ENCODE measurements around the gene PHF24. TPM values are rescaled to one million over a fixed set of nuclear protein-coding genes. Genes with fewer than 3 reads are reported as not detected.

PHF24 gene
- total and polyA plus RNA-seq, 7 experiments from 2014 or later, result not detected

DNA sequence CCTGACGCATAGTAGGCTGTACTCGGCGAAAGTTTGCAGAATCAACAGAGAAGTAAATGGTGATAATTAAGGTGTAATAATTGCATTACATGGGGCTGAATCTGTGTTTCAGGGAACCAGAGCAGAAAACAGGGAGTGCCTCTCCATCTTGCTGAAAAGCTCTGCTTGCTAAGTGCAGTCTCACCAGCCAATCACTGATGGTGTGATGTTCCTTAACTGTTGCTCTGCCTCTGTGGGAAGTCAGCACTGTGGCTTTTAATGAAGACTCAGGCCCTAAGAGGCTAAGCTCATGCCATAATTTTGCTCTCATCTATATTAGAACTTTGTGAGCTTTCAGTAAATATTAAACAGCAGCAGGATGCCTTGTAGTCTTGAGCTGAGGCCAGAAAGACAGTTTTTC is 4.5 kb downstream of the PHF24 start:
- ATAC-seq (no peak), DNase-seq (no peak)
- Histone ChIP-seq H3K9me3 (ENCODE audit: control insufficient read depth in 2 of 3, low read length in 3 of 3) (no peaks in the 10 kb centered on the region), H3K27me3 (ENCODE audit: control insufficient read depth in 2 of 2, insufficient read depth in 2 of 2, low read length in 2 of 2) (no peaks in the 10 kb centered on the region), H3K4me3 (ENCODE audit: low read length) (no peak overlapping the region), H3K36me3 (ENCODE audit: control insufficient read depth in 2 of 3, insufficient read depth in 3 of 3, low read length in 3 of 3) (no peaks in the 10 kb centered on the region), H3K27ac (ENCODE audit: low read depth, low read length) (no peak overlapping the region), H3K4me1 (ENCODE audit: control insufficient read depth in 2 of 2, insufficient read depth in 2 of 2, low read length in 2 of 2) (peaks cover 0 to 3% of the 10 kb centered on the region in 2 donors)
- H3K36me3 Mint-ChIP-seq, result no peaks in the 10 kb centered on the region
- peaks cover 39 to 71% (median 61%) of the 10 kb centered on the region in 5 donors for H3K27me3 Mint-ChIP-seq
- H3K4me3 Mint-ChIP-seq, result no peak overlapping the region
- no peak overlapping the region for H3K27ac Mint-ChIP-seq
- peaks cover 0 to 19% (median 0%) of the 10 kb centered on the region in 7 donors for H3K4me1 Mint-ChIP-seq
- no peaks in the 10 kb centered on the region for H3K9me3 Mint-ChIP-seq
- ChIA-PET CTCF (interaction anchor here (0.9 to 1.1 kb wide), 2 partner anchors 23 to 63 kb away, joined by 3 read pairs; no protein-coding TSS in a partner anchor), POLR2A (no interaction called here)
- intact Hi-C loops (cut with micrococcal nuclease), result no loop called here

GRCh38 chr9:34963552-34963951 is 5.5 kb downstream of the PHF24 start:
- Histone ChIP-seq H3K4me1 (ENCODE audit: control insufficient read depth in 2 of 2, insufficient read depth in 2 of 2, low read length in 2 of 2) (no peaks in the 10 kb centered on the region), H3K4me3 (ENCODE audit: low read length) (no peak overlapping the region), H3K9me3 (ENCODE audit: control insufficient read depth in 2 of 3, low read length in 3 of 3) (no peaks in the 10 kb centered on the region), H3K36me3 (ENCODE audit: control insufficient read depth in 2 of 3, insufficient read depth in 3 of 3, low read length in 3 of 3) (no peaks in the 10 kb centered on the region), H3K27me3 (ENCODE audit: control insufficient read depth in 2 of 2, insufficient read depth in 2 of 2, low read length in 2 of 2) (no peaks in the 10 kb centered on the region), H3K27ac (ENCODE audit: low read depth, low read length) (no peak overlapping the region)
- POLR2A ChIA-PET, result no interaction called here
- CTCF ChIA-PET, result no interaction called here
- Mint-ChIP-seq H3K4me1 (peaks cover 0 to 19% (median 0%) of the 10 kb centered on the region in 7 donors), H3K4me3 (no peak overlapping the region), H3K36me3 (no peaks in the 10 kb centered on the region), H3K9me3 (no peaks in the 10 kb centered on the region), H3K27ac (no peak overlapping the region), H3K27me3 (peaks cover 39 to 71% (median 65%) of the 10 kb centered on the region in 5 donors)
- DNase-seq, result no peak
- intact Hi-C loops (cut with micrococcal nuclease), result no loop called here
- ATAC-seq, result no peak

- Mint-ChIP-seq H3K4me1 (peaks cover 0 to 15% (median 0%) of the 10 kb centered on the region in 7 donors), H3K4me3 (no peak overlapping the region), H3K36me3 (no peaks in the 10 kb centered on the region), H3K9me3 (no peaks in the 10 kb centered on the region), H3K27ac (no peak overlapping the region), H3K27me3 (peaks cover 31 to 66% (median 58%) of the 10 kb centered on the region in 5 donors)
- H3K4me1 ChIP-seq (ENCODE audit: control insufficient read depth in 2 of 2, insufficient read depth in 2 of 2, low read length in 2 of 2), result no peaks in the 10 kb centered on the region
- H3K36me3 ChIP-seq (ENCODE audit: control insufficient read depth in 2 of 3, insufficient read depth in 3 of 3, low read length in 3 of 3), result no peaks in the 10 kb centered on the region
- ChIA-PET CTCF (no interaction called here), POLR2A (no interaction called here)
- no peaks in the 10 kb centered on the region for H3K9me3 ChIP-seq (ENCODE audit: control insufficient read depth in 2 of 3, low read length in 3 of 3)
- intact Hi-C loops (cut with micrococcal nuclease), result no loop called here
- ATAC-seq, result no peak
- DNase-seq, result no peak
- H3K27ac ChIP-seq (ENCODE audit: low read depth, low read length), result no peak overlapping the region
- no peak overlapping the region for H3K4me3 ChIP-seq (ENCODE audit: low read length)
- H3K27me3 ChIP-seq (ENCODE audit: control insufficient read depth in 2 of 2, insufficient read depth in 2 of 2, low read length in 2 of 2), result no peaks in the 10 kb centered on the region
Measured at GRCh38 chr9:34964458-34964857, 6.4 kb downstream of the PHF24 start.

- Histone ChIP-seq H3K4me3 (ENCODE audit: low read length) (no peak overlapping the region), H3K4me1 (ENCODE audit: control insufficient read depth in 2 of 2, insufficient read depth in 2 of 2, low read length in 2 of 2) (no peaks in the 10 kb centered on the region), H3K27me3 (ENCODE audit: control insufficient read depth in 2 of 2, insufficient read depth in 2 of 2, low read length in 2 of 2) (peaks cover 0 to 3% of the 10 kb centered on the region in 2 donors), H3K27ac (ENCODE audit: low read depth, low read length) (no peak overlapping the region), H3K9me3 (ENCODE audit: control insufficient read depth in 2 of 3, low read length in 3 of 3) (no peaks in the 10 kb centered on the region), H3K36me3 (ENCODE audit: control insufficient read depth in 2 of 3, insufficient read depth in 3 of 3, low read length in 3 of 3) (no peaks in the 10 kb centered on the region)
- Mint-ChIP-seq H3K4me3 (no peak overlapping the region), H3K9me3 (no peaks in the 10 kb centered on the region), H3K27ac (no peak overlapping the region), H3K27me3 (peaks cover 6 to 22% (median 13%) of the 10 kb centered on the region in 5 donors), H3K36me3 (no peaks in the 10 kb centered on the region), H3K4me1 (peaks cover 0 to 6% (median 0%) of the 10 kb centered on the region in 7 donors)
- DNase-seq (no peak), ATAC-seq (no peak)
- intact Hi-C loops (cut with micrococcal nuclease), result no loop called here
- CTCF ChIA-PET, result interaction anchor here (0.9 to 1.4 kb wide), 2 partner anchors 23 to 72 kb away, joined by 3 to 5 read pairs; no protein-coding TSS in a partner anchor
- POLR2A ChIA-PET, result no interaction called here
Measured at GRCh38 chr9:34971146-34971811, 13.2 kb downstream of the PHF24 start.

GRCh38 chr9:34974664-34975063 is 16.6 kb downstream of the PHF24 start:
- Histone ChIP-seq H3K27ac (ENCODE audit: low read depth, low read length) (no peak overlapping the region), H3K36me3 (ENCODE audit: control insufficient read depth in 2 of 3, insufficient read depth in 3 of 3, low read length in 3 of 3) (no peaks in the 10 kb centered on the region), H3K4me1 (ENCODE audit: control insufficient read depth in 2 of 2, insufficient read depth in 2 of 2, low read length in 2 of 2) (no peaks in the 10 kb centered on the region), H3K9me3 (ENCODE audit: control insufficient read depth in 2 of 3, low read length in 3 of 3) (no peaks in the 10 kb centered on the region), H3K4me3 (ENCODE audit: low read length) (no peak overlapping the region), H3K27me3 (ENCODE audit: control insufficient read depth in 2 of 2, insufficient read depth in 2 of 2, low read length in 2 of 2) (peaks cover 0 to 2% of the 10 kb centered on the region in 2 donors)
- Mint-ChIP-seq H3K9me3 (no peaks in the 10 kb centered on the region), H3K27ac (no peak overlapping the region), H3K4me3 (no peak overlapping the region), H3K36me3 (no peaks in the 10 kb centered on the region), H3K27me3 (peaks cover 0 to 8% (median 2%) of the 10 kb centered on the region in 5 donors), H3K4me1 (peaks cover 0 to 6% (median 0%) of the 10 kb centered on the region in 7 donors)
- DNase-seq, result no peak
- ChIA-PET POLR2A (no interaction called here), CTCF (no interaction called here)
- no peak for ATAC-seq
- intact Hi-C loops (cut with micrococcal nuclease), result no loop called here

GRCh38 chr9:34976441-34976840 is 18.4 kb downstream of the PHF24 start:
- ATAC-seq (no peak), DNase-seq (no peak)
- no peaks in the 10 kb centered on the region for H3K9me3 ChIP-seq (ENCODE audit: control insufficient read depth in 2 of 3, low read length in 3 of 3)
- ChIA-PET POLR2A (no interaction called here), CTCF (no interaction called here)
- Mint-ChIP-seq H3K4me1 (peaks cover 0 to 8% (median 4%) of the 10 kb centered on the region in 7 donors), H3K36me3 (no peaks in the 10 kb centered on the region), H3K4me3 (no peak overlapping the region), H3K27ac (no peak overlapping the region), H3K9me3 (no peaks in the 10 kb centered on the region), H3K27me3 (peaks cover 0 to 8% (median 0%) of the 10 kb centered on the region in 5 donors)
- no peak overlapping the region for H3K27ac ChIP-seq (ENCODE audit: low read depth, low read length)
- H3K36me3 ChIP-seq (ENCODE audit: control insufficient read depth in 2 of 3, insufficient read depth in 3 of 3, low read length in 3 of 3), result no peaks in the 10 kb centered on the region
- H3K27me3 ChIP-seq (ENCODE audit: control insufficient read depth in 2 of 2, insufficient read depth in 2 of 2, low read length in 2 of 2), result no peaks in the 10 kb centered on the region
- H3K4me1 ChIP-seq (ENCODE audit: control insufficient read depth in 2 of 2, insufficient read depth in 2 of 2, low read length in 2 of 2), result no peaks in the 10 kb centered on the region
- intact Hi-C loops (cut with micrococcal nuclease), result no loop called here
- no peak overlapping the region for H3K4me3 ChIP-seq (ENCODE audit: low read length)

- ATAC-seq, result no peak
- Histone ChIP-seq H3K4me1 (ENCODE audit: control insufficient read depth in 2 of 2, insufficient read depth in 2 of 2, low read length in 2 of 2) (peaks cover 0 to 4% of the 10 kb centered on the region in 2 donors), H3K27ac (ENCODE audit: low read depth, low read length) (no peak overlapping the region), H3K36me3 (ENCODE audit: control insufficient read depth in 2 of 3, insufficient read depth in 3 of 3, low read length in 3 of 3) (no peaks in the 10 kb centered on the region), H3K9me3 (ENCODE audit: control insufficient read depth in 2 of 3, low read length in 3 of 3) (no peaks in the 10 kb centered on the region), H3K4me3 (ENCODE audit: low read length) (no peak overlapping the region), H3K27me3 (ENCODE audit: control insufficient read depth in 2 of 2, insufficient read depth in 2 of 2, low read length in 2 of 2) (no peaks in the 10 kb centered on the region)
- ChIA-PET CTCF (no interaction called here), POLR2A (no interaction called here)
- Mint-ChIP-seq H3K4me3 (no peak overlapping the region), H3K27me3 (peaks cover 0 to 8% (median 0%) of the 10 kb centered on the region in 5 donors), H3K9me3 (no peaks in the 10 kb centered on the region), H3K27ac (no peak overlapping the region), H3K36me3 (no peaks in the 10 kb centered on the region), H3K4me1 (peaks cover 0 to 14% (median 4%) of the 10 kb centered on the region in 7 donors)
- intact Hi-C loops (cut with micrococcal nuclease), result no loop called here
- no peak for DNase-seq
Measured at GRCh38 chr9:34976992-34977391, 18.9 kb downstream of the PHF24 start.
